ENCODE results near the gene PTPRA.

GRCh38 chr20:2867081-2867864 lies 6.0 kb upstream of the PTPRA start:
- TF ChIP-seq CREB1 (CRISPR knock-in tag; IDR thresholded peaks at IDR 0.05) (no peak), TEAD1 (CRISPR knock-in tag; IDR thresholded peaks at IDR 0.05) (no peak)

Data from WTC11 (cell line).